Fibroblast of skin of right biceps (primary cell): ENCODE data around the gene COX19.
A peak's percentile ranks its signal among the peaks of the same experiment; 100 is the strongest.

Source experiments
- DNase-seq: peaks from one replicate; pipeline ENCODE4 v3.0.0-alpha.2; 2013

COX19 gene

GRCh38 chr7:974820-975681, at the start of gene COX19:
COX19 (minus strand) TSS chr7:975549; CDS start chr7:975509, 40 bp downstream.
- DNase-seq, result peak; percentile 89

- no peak for DNase-seq
Observed at GRCh38 chr7:1024331-1024841, 49.0 kb upstream of the COX19 start.

DNA sequence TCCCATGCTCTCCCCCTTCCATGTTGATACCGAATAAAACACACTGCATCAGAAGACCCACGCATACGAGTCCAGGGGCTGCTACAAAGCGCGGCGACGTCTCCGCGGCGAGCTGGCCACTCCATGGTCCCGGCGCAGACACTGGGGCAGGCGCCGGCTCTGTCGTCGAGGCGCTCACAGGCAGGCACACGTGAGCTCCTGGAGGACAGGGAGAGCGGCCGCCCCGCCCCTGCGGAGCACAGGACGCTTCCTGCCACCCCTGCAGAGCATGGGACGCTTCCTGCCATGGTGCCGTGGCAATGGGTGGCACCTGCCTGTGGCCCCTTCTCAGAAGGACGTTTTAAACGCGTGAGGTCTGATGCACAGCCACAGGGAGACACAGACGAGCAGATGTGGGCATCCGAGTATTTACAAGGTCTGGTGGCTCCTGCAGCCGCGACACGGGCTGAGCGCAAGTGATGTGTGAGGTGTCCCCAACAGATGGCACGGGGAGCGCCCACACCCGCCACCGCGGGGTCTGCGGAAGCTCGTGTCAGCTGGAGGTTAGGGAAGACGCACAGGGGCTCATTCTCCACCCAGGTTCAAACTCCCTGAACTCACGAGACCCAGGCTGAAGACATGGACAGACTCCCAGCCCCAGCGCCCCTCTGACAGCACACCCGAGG, 47.6 kb upstream of the COX19 start:
- DNase-seq, result no peak

DNA sequence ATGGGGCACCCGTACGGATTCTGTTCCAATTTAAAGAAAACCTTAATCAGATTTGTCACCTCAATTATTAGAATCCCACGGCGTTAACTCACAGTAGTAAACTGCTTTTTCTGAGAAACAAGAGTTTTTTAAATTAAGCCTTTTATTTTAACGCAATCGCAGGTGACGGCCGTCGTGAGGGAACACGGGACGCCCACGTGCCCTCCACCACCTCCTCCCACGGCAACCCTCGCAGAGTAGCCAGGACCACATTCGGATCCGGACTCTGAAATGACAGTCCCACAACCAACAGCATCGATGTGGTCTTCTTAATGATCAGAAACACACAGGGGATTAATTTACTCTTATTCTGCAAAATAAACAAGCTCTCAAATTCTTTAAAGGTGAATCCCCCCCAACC, 47.0 kb upstream of the COX19 start:
- no peak for DNase-seq

GRCh38 chr7:1021931-1022330, 46.6 kb upstream of the COX19 start:
- no peak for DNase-seq

- DNase-seq, result no peak
Observed at GRCh38 chr7:1021366-1021765, 46.0 kb upstream of the COX19 start.

- no peak for DNase-seq
Observed at GRCh38 chr7:1020849-1021251, 45.5 kb upstream of the COX19 start.

DNA sequence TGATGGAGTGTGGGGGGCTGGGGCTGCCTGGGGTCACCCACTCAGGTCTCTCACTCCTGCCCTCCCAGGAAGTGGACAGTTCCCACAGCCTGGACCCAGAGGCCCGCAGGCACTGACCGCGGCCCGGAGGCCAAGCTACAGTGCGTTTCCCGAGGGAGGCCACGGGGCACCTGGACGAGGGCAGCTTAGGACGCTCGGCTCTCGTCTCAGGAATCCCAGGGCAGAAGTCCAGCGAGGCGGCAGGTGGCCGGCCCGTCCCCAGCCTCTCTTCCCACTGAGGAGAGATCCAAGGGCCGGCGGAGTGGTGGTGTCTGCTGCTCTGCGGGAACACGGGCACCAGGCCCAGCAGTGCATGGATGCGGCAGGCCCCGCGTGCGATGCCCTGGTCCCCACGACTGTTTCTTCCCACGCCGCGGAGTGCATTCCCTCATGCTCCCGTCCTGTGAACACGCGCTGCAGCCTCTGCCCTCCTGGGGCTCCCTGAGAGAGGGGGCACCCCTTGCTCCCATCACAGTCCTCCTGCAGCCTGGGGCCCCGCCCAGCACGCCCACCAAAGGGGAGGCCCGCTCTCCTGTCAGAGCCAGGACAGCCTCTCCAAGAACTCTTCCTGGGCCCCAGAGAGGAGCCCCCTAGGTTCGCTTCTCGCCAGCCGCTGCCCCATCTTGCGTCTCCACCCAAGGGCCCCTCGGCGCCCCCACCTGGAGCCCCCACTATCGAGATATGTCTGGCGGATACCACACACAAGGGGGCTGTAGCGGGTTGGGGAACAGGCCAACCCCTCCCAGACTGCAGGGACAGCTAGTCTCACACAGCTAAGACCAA, 44.7 kb upstream of the COX19 start:
- no peak for DNase-seq

DNA sequence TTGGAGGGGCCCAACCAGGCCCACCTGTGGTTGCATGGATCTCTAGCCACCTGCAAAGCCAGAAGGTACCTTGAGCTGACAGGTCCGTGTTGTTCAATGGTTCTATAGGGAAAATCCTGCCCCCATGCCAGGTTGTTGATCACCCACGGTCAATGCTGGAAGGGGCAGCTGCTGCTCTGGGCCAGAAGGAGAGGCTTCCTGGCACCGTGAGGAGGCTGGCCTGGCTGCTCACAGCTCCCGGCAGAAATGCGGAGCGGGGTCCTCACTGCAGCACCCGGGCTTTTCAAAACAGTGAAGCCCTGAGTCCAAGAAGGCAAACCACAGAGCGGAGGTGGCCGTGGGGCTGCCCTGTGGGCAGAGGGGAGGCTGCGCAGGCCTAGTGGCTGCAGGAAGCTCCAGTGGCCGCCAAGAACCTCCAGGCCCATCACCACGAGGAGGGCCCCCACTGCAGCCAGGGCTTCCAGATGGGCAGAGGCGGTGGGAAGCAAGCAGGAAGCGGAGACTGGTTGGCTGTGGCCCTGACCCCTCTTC, 44.0 kb upstream of the COX19 start:
- DNase-seq, result no peak

DNA sequence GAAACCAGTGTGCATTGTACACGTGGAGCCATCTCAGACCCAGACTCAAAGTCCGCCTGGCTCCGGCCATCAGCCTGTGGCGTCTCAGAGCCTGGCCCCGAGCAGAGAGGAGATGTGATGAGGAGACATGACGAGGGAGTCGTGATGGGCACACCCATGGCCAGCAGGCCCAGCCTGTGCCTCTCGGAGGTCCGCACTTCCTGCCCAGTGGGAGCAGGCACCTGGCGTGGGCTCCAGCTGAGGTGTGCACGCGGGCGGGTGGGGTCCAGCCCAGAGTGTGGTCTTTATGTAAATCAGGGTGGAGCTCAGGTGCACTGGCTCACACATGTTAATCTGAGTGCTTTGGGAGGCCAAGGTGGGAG, 43.0 kb upstream of the COX19 start:
- no peak for DNase-seq

- DNase-seq, result no peak
Observed at GRCh38 chr7:1017586-1018333, 42.4 kb upstream of the COX19 start.

DNA sequence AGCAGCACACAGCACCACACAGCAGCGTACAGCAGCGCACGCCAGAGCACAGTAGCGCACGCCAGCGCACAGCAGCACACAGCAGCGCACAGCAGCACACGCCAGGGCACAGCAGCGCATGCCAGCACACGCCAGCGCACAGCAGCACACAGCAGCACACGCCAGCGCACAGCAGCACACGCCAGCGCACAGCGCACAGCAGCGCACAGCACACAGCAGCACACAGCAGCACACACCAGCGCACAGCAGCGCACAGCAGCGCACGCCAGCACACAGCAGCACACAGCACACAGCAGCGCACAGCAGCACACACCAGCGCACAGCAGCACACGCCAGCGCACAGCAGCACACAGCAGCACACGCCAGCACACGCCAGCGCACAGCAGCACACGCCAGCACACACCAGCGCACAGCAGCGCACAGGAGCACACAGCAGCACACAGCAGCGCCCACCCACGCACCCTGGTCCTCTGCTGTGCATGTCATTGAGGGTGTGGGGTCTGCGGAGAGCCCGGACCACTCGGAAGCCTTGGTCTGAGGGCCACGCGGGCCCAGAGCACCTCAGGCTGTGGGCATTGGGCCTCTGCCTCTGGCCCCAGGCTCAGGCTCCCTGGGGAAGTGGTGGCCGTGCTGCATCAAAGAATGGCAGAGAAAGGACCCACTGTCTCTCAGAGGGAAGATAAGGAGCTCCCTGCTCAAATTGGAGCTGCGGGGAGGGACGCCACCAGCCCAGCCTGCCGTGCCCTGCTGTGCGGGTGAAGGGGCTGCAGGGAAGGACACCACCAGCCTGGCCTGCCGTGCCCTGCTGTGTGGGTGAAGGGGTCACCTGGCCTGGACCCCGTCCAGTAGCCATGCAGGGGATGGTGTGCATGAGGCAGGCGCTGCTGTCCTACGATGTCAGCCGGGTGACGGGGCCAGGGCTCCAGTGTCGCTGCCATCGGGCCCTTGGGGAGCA, 41.5 kb upstream of the COX19 start:
- no peak for DNase-seq

DNA sequence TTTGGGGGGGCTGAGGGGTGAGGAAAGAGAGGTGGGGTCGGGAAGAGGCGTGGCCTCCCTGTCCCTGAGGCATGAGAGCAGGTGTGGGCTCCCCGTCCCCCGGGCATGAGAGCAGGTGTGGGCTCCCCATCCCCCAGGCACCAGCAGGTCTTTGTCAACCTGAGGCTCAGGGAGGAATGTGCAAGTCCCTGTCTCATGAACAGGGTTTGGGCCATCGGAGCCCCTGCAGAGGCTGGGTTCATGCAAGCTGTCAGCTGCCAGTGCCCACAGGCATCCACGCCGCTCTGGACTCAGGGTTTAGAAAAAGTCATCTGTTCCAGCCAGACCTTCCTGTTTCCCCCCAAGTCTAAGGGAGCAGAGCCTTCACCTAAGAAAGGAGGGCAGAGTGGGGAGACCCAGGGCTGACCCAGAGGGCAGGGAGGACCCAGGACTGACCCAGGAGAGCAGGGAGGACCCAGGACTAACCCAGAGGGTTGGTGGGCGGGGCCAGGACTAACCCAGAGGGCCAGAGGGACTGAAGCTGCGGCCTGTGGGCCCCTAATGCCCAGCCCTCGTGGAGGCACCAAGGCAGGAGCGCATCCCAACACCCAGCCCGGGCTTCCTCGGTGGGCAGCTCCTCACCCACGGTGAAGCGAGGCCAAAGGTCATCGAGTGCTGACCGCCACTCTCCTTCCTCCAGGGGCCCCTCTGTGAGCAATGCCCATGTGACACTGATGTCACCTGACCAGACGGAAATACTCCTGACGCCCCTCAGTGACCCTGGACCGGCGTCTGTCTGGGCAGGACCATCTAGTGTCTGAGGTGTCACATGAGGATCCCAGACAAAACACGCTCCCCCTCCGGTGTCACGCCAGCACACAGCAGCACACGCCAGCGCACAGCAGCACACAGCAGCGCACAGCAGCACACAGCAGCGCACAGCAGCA, 40.1 kb upstream of the COX19 start:
- DNase-seq, result no peak

GRCh38 chr7:1014681-1015080, 39.3 kb upstream of the COX19 start:
- DNase-seq, result no peak

DNA sequence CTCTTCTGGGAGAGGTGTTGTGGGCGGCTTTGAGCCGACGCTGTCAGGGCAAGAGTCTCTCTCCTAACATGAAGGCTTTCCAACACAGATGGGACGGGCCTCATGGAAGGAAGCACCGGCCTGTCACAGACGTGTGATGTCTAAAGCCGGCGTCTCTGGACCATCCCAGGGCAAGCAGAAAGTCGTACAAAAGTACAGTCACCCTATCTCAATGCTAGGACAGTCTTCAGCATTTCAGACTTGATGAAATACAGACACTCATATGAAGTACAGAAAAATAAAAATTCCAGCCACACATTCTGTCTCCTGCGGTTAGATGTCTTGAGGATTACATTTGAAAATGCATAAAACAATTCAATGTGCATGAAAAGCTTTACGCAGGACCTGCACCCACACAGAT, 38.2 kb upstream of the COX19 start:
- DNase-seq, result peak; percentile 37

- no peak for DNase-seq
Observed at GRCh38 chr7:1012716-1013095, 37.4 kb upstream of the COX19 start.

DNA sequence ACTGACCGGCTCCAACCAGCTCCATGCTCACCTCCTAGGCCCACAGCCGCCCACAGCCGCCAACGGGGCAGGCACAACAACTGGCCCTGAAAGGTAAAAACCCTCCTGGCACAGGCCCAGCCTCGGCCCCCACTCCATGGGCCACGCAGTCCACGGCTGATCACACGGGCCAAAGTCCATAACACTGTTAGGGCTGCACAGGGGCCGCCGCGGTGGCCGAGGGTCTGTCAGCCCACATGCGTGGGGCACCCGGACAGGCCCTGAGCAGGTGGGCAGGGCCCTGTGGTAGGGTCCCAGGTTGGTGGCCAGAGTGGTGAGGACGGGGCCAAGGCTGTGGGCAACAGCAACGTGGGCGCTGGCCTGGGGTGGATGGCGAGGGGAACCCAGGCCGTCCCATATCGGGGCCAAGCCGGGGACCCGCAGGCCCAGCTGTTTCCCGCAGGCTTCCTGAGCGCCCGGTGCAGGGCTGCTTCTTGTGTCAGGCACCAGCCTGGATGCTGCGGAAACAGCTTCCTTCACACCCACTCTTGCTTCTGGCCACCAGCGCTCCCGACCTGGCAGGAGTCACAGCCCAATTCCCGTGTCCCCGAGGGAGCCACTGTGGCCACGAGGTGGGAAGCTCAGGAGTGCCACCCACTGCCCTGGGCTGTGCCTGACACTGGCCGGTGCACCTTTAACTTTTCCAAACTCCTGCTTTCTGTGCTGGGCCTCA, 36.8 kb upstream of the COX19 start:
- no peak for DNase-seq

DNA sequence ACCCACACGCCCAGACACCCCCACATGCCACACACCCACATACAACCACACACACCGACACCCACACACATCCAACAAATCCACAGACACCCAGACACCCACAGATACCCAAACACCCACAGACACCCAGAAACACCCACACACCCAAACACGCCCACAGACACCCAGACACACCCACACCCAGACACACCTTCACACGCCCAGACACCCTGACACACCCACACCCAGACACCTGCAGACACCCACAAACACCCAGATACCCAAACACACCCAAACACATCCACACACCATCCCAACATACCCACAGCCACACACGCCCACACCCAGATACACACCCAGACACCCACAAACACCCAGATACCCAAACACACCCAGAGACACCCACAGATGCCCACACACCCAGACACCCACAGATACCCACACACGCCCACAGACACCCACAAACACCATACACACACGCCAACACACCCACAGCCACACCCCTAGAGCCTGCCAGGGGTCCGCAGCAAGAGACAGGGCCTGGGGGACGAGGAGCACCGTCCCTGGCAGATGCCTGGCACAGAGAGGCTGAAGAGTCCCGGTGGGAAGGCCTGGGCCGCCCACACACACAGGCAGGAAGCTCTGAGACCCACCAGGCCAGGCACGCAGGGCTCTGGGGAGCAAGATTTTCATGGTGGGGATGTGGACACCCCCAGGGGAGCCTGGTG, 36.1 kb upstream of the COX19 start:
- DNase-seq, result no peak

GRCh38 chr7:1010226-1010625, 34.9 kb upstream of the COX19 start:
- DNase-seq, result no peak
